Endothelial cell of umbilical vein (primary cell): ENCODE data around the gene GTF2E1. TPM values are rescaled to one million over a fixed set of nuclear protein-coding genes. Genes with fewer than 3 reads are reported as not detected.

ENCODE experiments used
- BruUV-seq: library from RNA; stranded (reverse); fragments of 400-500 nt; replicated peaks from 2 replicates; lab custom pipeline; 2021; lab: Mats Ljungman, UMichigan
- CTCF ChIA-PET: fragments of 300-600, 350-600 bp; sonication (Branson Sonifier 250); formaldehyde crosslinking; loops from one replicate; lab custom pipeline; 2021; ENCODE audit warnings: antibody characterized with exemption, inconsistent platforms; lab: Charles Lee
- POLR2A ChIA-PET: fragments of 300-600, 350-600 bp; sonication (Branson Sonifier 250); formaldehyde crosslinking; loops from one replicate; lab custom pipeline; 2021; ENCODE audit warnings: antibody characterized with exemption, inconsistent platforms; lab: Charles Lee
- DNase-seq: peaks from one replicate; pipeline ENCODE4 v3.0.0-alpha.2; 2011; ENCODE audit warnings: low read depth, low spot score
- FAIRE-seq: peaks from 2 replicates; lab custom pipeline; 2011; peaks lifted over from hg19 to GRCh38; lab: Jason Lieb, UNC
- H2AFZ ChIP-seq: 2 replicates; pipeline ENCODE4 v1.6.0; 2012; ENCODE audit warnings: low read depth, low read length, control low read depth, inconsistent platforms
- H3K27ac ChIP-seq: 2 replicates; pipeline ENCODE4 v1.5.1; 2011; ENCODE audit warnings: low read depth, mild to moderate bottlenecking, control low read depth, low read length, moderate library complexity; ENCODE audit not compliant: insufficient read depth
- H3K27me3 ChIP-seq, 2 experiments: 2 replicates each; pipeline versions ENCODE4 v1.6.0 to v1.6.1; 2011; ENCODE audit warnings: low read length in 2 of 2, mixed read lengths in 1 of 2; ENCODE audit not compliant: control insufficient read depth in 2 of 2, insufficient read depth in 2 of 2
- H3K36me3 ChIP-seq, 2 experiments: 2 replicates in 1 of 2; 3 replicates in 1 of 2; pipeline ENCODE4 v1.5.1; 2011; ENCODE audit warnings: low read length in 2 of 2, mild to moderate bottlenecking in 1 of 2, moderate library complexity in 1 of 2; ENCODE audit not compliant: control insufficient read depth in 2 of 2, insufficient read depth in 2 of 2; ENCODE audit errors: extremely low read depth in 1 of 2
- H3K4me1 ChIP-seq: 3 replicates; pipeline ENCODE4 v1.5.1; 2011; ENCODE audit warnings: mild to moderate bottlenecking, low read length; ENCODE audit not compliant: control insufficient read depth, insufficient read depth; ENCODE audit errors: extremely low read depth
- H3K4me2 ChIP-seq: 2 replicates; pipeline ENCODE4 v1.6.1; 2011; ENCODE audit warnings: low read length, control low read depth, mixed read lengths; ENCODE audit not compliant: insufficient read depth
- H3K4me3 ChIP-seq, 3 experiments: fragments of 200-600 bp in 1 of 3; sonication (generic), shearing (Covaris generic) in 1 of 3; replicated peaks in 1 of 3; 2 replicates each; pipeline ENCODE4 v1.5.1; 2011 to 2016; ENCODE audit warnings: control low read depth in 3 of 3, low read length in 3 of 3, mild to moderate bottlenecking in 2 of 3, inconsistent platforms in 1 of 3, low read depth in 1 of 3, moderate library complexity in 1 of 3; ENCODE audit not compliant: insufficient read depth in 1 of 3
- H3K79me2 ChIP-seq: 2 replicates; pipeline ENCODE4 v1.6.0; 2012; ENCODE audit warnings: low read length, inconsistent platforms; ENCODE audit not compliant: control insufficient read depth, insufficient read depth
- H3K9ac ChIP-seq: replicated peaks from 2 replicates; pipeline ENCODE3; 2011; ENCODE audit warnings: low read length, control low read depth; ENCODE audit not compliant: insufficient read depth; ENCODE audit errors: extremely low read depth
- H3K9me1 ChIP-seq: replicated peaks from 3 replicates; pipeline ENCODE4 v1.6.0; 2011; ENCODE audit warnings: mild to moderate bottlenecking, low read length; ENCODE audit not compliant: control insufficient read depth, insufficient read depth; ENCODE audit errors: extremely low read depth
- H3K9me3 ChIP-seq: replicated peaks from 2 replicates; pipeline ENCODE4 v1.5.1; 2012; ENCODE audit warnings: low read length, inconsistent platforms; ENCODE audit not compliant: control insufficient read depth, insufficient read depth
- H4K20me1 ChIP-seq: replicated peaks from 2 replicates; pipeline ENCODE3; 2011; ENCODE audit warnings: mild to moderate bottlenecking, low read length; ENCODE audit not compliant: control insufficient read depth, insufficient read depth; ENCODE audit errors: extremely low read depth
- CTCF ChIP-seq, 2 donors: IDR thresholded peaks; 1 replicate in 1 of 2; 2 replicates in 1 of 2; pipeline ENCODE4 v1.5.1; 2011; ENCODE audit warnings: low read length in 2 of 2, mild to moderate bottlenecking in 2 of 2, moderate library complexity in 2 of 2, control low read depth in 1 of 2, inconsistent platforms in 1 of 2, low read depth in 1 of 2; ENCODE audit not compliant: insufficient read depth in 1 of 2; ENCODE audit errors: extremely low read depth in 1 of 2
- EZH2 ChIP-seq: IDR thresholded peaks from 2 replicates; pipeline ENCODE4 v1.6.1; 2012; ENCODE audit warnings: borderline replicate concordance, low read depth, mild to moderate bottlenecking, moderate library complexity, low read length, inconsistent platforms; ENCODE audit not compliant: severe bottlenecking
- FOS ChIP-seq: IDR thresholded peaks from 2 replicates; pipeline ENCODE4 v1.6.1; 2011; ENCODE audit warnings: mild to moderate bottlenecking, low read length, moderate library complexity, borderline replicate concordance; ENCODE audit not compliant: insufficient read depth
- GATA2 ChIP-seq: IDR thresholded peaks from 2 replicates; pipeline ENCODE4 v1.7.0; 2011; ENCODE audit warnings: low read depth, mild to moderate bottlenecking, moderate library complexity, mixed read lengths, low read length; ENCODE audit not compliant: insufficient read length, insufficient read depth
- JUN ChIP-seq: IDR thresholded peaks from 2 replicates; pipeline ENCODE4 v1.6.1; 2011; ENCODE audit warnings: borderline replicate concordance, low read depth; ENCODE audit not compliant: insufficient read length, insufficient read depth
- MAX ChIP-seq: IDR thresholded peaks from 2 replicates; pipeline ENCODE4 v1.6.1; 2011; ENCODE audit not compliant: insufficient read depth, insufficient read length
- MYC ChIP-seq: IDR thresholded peaks from one replicate; pipeline ENCODE4 v1.6.1; 2011; ENCODE audit warnings: mild to moderate bottlenecking, low read depth, low read length
- POLR2A ChIP-seq: IDR thresholded peaks from 2 replicates; pipeline ENCODE4 v1.6.1; 2012; ENCODE audit warnings: low read depth, mild to moderate bottlenecking, control low read depth, low read length
- POLR2AphosphoS5 ChIP-seq: IDR thresholded peaks from 2 replicates; pipeline ENCODE4 v1.6.1; 2012; ENCODE audit warnings: low read depth, mild to moderate bottlenecking, control low read depth, low read length, moderate library complexity; ENCODE audit not compliant: insufficient read depth
- dilution Hi-C: fragments of 300-500 bp; cut with MboI; formaldehyde crosslinking; loops from one replicate; pipeline ENCODE4 v1.15.0; 2019; ENCODE audit warnings: low sequenced_read_pairs; ENCODE audit not compliant: extremely low pct_ligation_motif_present
- intact Hi-C: fragments of 100-400 bp; cut with micrococcal nuclease; formaldehyde crosslinking; loops from one replicate; pipeline ENCODE4 v1.10.0; 2022
- polyA plus RNA-seq, 4 experiments: library from polyadenylated mRNA; depleted of rRNA in 3 of 4; stranded (reverse) in 3 of 4; unstranded in 1 of 4; fragments of >200 nt; gene quantifications; 2 replicates each; pipeline versions ENCODE4 v1.2.1 to v1.2.3, GENCODE V29; 2011 to 2012; ENCODE audit warnings: missing spikeins in 1 of 4
- total RNA-seq: library from RNA; stranded (reverse); gene quantifications from 2 replicates; pipeline ENCODE4 v1.2.3, GENCODE V29; 2021

Gene GTF2E1
- total and polyA plus RNA-seq, 2 donors (not counting 3 experiments of a cell fraction or from before 2014, with no cell fraction given): 10.6 to 27.7 TPM

GRCh38 chr3:120693439-120694171 lies 48.9 kb upstream of the GTF2E1 start:
- Histone ChIP-seq H3K36me3 (no peaks in the 10 kb centered on the region), H3K4me1 (peaks cover 12% of the 10 kb centered on the region), H3K27ac (peak overlapping the region; percentile 68), H4K20me1 (no peaks in the 10 kb centered on the region), H3K27me3 (no peaks in the 10 kb centered on the region), H3K9me3 (no peaks in the 10 kb centered on the region), H3K4me3 (no peak overlapping the region), H3K9me1 (no peaks in the 10 kb centered on the region), H3K79me2 (no peaks in the 10 kb centered on the region), H2AFZ (peak overlapping the region; percentile 62), H3K9ac (no peak overlapping the region), H3K4me2 (peak overlapping the region; percentile 11)
- peak; percentile 79 for DNase-seq
- BruUV-seq: TSS peak; percentile 78
- ChIA-PET CTCF (interaction anchor here (0.7 to 2.7 kb wide), 12 partner anchors 9 to 126 kb away, joined by 3 to 26 read pairs (median 4); partner anchors contain the start of gene HGD), POLR2A (interaction anchor here (1.2 kb wide), 1 partner anchor 15 kb away, joined by 7 read pairs; no protein-coding TSS in a partner anchor)
- intact Hi-C loops: loop anchor here (1.0 kb wide), 2 partner anchors 15 to 49 kb away; partner anchors contain the start of genes GTF2E1 and RABL3
- dilution Hi-C loops: no loop called here
- no peak for TF ChIP-seq MYC
- peak; percentile 58 for TF ChIP-seq JUN
- peak; percentile 55 for TF ChIP-seq FOS
- FAIRE-seq: peak; percentile 82

- intact Hi-C loops: no loop called here
- Histone ChIP-seq H4K20me1 (no peaks in the 10 kb centered on the region), H3K36me3 (no peaks in the 10 kb centered on the region), H3K4me2 (no peak overlapping the region), H3K9ac (no peak overlapping the region), H3K79me2 (peaks cover 5% of the 10 kb centered on the region), H3K9me1 (no peaks in the 10 kb centered on the region), H3K27me3 (no peaks in the 10 kb centered on the region), H3K27ac (no peak overlapping the region), H3K4me1 (no peaks in the 10 kb centered on the region), H3K4me3 (no peak overlapping the region), H2AFZ (no peak overlapping the region), H3K9me3 (peaks cover 2% of the 10 kb centered on the region)
- DNase-seq (no peak), FAIRE-seq (no peak)
- TF ChIP-seq GATA2: no peak
- no peak for TF ChIP-seq EZH2
- TF ChIP-seq MAX: no peak
- no peak for TF ChIP-seq FOS
- TF ChIP-seq MYC: no peak
- TF ChIP-seq JUN: no peak
- no peak for TF ChIP-seq CTCF (IDR thresholded peaks at IDR 0.05; ENCODE audit: extremely low read depth in 1 of 2, insufficient read depth in 1 of 2, low read depth in 1 of 2, low read length in 2 of 2)
- no peak for TF ChIP-seq POLR2A
- TF ChIP-seq POLR2AphosphoS5: no peak
- ChIA-PET CTCF (interaction anchor here (1.2 to 3.2 kb wide), 4 partner anchors 11 to 138 kb away, joined by 3 to 10 read pairs (median 3); no protein-coding TSS in a partner anchor), POLR2A (no interaction called here)
- BruUV-seq: no TSS peak
- dilution Hi-C loops: no loop called here
Measured at GRCh38 chr3:120699333-120699732, 43.2 kb upstream of the GTF2E1 start.
